NOMO-1 (cell line): ENCODE results near the gene PLA2G4B.
A peak's percentile ranks its signal among the peaks of the same experiment; 100 is the strongest.
"Not testable (repeated sequence)": the region's sequence is repeated elsewhere in the genome, so short reads cannot be mapped to it uniquely, and the experiment has no call there.

Experiments used
- DNase-seq, 2 experiments: peaks; one replicate each; lab custom pipeline; 2025; ENCODE audit not compliant: unreplicated experiment in 2 of 2; lab: John Stamatoyannopoulos, UW

The PLA2G4B gene

DNA sequence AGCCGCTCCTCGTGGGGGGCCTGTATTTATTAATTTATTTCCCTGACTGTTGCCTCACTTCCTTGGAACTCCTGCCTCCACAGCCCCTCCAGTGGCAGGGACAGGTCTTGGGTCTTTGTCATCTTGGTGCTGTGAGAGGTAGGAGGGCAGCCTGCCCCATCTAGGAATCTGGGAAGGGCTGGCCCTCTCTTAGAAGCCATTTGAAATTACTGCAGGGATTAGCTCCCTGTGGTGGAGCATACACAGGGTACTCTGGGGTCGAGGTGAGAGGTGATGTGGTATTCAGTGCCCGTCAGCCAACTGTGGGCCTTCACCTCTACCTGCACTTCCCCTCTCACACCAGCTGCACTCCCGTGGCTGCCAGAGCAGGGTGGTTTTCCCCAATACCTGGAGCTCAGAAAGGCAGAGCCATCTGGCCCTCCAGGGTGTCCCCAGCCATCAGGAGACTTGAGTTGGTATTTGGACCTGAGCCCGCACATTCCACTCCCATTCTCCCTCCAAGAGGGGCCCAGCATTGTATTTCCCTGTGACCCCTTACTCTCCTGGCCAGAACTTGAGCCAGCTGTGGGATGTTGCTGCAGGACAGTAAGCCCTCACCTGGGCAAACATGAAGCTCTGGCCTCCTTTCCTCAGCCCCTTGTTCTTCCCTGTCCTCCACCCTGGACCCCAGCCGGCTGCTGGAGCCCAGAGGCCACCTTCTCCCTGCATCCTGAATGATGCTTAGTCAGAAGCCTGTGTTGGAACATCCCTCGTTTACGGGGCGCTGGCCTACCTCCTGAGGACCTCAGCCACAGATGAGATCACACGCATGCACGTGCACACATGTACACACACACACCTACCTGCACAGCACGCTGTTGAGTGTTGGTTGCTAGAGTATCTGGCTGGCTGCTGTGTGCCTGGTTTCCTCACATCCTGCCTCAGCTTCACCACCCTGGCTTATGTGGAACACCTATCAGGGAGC, 12.8 kb upstream of the PLA2G4B start:
- DNase-seq, result no peak

DNA sequence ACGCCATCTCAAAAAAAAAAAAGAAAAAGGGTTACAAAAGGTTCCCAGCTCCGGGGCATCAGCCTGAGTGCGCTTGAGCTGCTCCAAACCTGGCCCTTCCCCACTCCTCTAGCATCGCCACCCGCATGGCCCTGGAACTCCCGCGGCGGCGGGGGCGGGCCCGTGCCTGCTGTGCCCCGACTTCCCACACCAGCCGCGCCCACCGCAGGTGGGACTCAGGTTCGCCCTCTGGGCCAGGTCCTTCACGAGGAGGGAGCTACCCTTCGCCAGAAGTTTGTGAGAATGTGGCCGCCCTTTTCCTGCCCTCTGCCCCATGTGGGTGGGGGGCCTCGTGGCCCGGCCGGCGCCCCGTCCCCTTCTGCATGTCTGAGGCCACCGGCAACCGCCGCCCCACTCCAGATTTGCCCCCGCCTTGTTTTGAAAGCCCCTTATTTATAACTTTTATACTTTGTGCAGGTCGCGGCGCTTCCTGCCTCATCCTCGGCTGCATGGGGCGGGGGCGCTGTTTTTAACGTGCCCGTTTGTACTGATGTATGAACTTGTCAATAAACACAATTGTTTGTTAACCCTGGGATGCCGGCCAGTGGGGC, 11.3 kb upstream of the PLA2G4B start:
- no peak for DNase-seq

DNA sequence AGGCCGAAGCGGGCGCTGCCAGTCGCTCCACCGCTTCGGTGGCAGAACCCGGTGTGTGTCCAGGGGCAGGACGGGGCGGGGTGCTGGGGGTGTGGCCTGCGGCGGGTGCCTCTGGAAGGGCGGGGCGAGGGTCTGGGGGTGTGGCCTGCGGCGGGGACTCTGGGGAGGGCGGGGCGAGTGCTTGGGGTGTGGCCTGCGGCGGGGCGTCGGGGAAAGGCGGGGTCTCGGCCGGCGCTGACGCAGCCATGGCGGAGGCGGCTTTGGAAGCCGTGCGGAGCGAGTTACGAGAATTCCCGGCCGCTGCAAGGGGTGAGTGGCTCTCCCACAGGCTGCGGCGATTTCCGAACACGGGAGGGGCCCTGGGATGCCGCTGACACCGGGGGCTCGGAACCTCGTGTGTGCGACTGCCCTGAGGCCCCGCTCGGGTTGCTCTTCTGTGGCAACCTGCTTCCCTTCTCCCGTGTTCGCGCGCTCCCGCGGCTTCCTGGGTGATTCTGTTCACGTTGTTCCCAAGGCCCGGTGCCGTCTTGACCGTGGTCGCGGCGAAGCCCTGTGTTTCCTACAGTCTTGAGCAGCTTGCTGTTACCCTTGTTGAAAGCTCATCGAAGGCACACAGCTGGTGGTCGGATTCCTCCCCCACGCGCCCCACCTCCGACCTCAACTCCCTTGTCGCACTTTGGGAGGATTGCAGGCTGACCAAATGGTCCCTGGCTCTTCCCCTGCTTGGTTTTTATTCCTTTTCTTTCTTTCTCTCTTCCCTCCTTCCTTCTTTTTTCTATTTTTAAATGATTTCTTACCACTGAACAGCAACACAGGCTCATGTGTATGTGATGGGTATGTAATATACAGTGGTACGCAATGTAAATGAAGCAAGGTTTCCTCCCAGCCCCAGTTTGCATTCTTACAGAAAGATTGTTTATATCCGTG, 10.5 kb upstream of the PLA2G4B start, which contains the start of gene JMJD7:
Gene JMJD7, plus strand, starts transcription at position 213 of the 927 bp plus-strand sequence. Its CDS starts 33 bp downstream, at position 246.
- DNase-seq, result peak; percentile 44 to 71

DNA sequence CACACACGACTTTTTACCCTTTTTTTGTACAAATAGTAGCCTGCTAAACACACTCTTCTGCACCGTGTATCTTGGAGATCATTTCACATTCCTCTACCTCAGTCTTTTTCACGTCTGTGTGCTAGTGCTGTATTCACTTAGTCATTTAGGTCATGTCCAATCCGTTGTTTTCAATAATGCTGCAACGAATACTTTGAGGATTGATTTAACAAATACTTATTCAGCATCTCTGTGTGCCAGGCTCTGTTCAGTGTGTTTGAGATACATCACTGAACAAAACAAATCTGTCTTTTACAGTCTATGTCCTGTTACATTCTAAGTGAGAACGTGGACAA, 9.9 kb upstream of the PLA2G4B start:
- DNase-seq, result no peak

DNA sequence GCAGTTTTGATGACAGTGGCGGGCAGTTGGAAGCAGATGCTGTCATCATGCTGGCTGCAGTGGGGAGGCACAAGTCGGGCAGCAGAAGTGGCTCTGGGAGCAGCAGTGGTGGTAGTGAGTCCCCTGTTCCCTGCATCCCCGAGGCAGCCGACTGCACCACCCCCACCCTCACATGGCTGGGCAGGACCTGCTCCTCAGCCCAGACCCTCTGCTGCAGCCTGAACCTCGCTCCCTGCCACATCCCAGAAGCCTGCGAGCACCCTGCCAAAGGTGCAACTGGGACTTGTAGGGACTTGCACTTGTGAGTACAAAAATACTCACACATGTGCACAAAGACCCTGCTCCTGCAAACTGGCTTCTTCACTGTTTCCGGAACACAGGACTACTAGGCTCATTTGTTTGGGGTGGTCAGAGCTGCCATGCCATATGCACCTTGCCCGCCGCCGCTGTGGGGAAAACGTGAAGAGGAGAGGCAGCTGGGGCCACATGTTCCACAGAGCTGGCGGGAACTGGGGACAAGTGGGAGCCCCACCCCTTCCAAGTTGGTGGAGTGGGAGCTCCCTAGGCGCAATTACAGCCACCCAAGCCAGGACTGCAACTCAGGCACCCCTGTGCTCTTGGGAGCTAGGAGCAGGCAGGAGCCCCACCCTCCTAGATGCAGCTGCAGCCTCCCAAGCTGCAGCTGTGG, 8.5 kb upstream of the PLA2G4B start:
- no peak for DNase-seq

DNA sequence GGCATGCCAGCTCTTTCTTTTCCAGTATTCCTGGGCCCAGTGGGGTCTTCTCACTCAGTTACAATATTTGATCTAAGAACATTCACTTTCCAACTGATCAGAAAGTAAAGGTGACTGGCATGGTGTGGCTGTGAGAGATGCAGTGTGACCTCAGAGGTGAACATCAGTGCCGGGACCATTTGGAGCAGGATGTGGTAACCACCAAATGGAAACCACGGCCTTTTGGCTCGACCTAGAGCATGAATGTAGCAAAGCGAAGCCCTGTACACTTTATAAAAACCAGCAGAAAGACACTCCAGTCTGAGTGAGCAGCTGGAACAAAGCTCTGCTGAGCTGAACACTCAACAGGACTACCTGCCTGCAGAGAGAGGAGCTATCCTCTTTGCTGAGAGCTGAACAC, 7.4 kb upstream of the PLA2G4B start:
- DNase-seq, result not testable (repeated sequence)

DNA sequence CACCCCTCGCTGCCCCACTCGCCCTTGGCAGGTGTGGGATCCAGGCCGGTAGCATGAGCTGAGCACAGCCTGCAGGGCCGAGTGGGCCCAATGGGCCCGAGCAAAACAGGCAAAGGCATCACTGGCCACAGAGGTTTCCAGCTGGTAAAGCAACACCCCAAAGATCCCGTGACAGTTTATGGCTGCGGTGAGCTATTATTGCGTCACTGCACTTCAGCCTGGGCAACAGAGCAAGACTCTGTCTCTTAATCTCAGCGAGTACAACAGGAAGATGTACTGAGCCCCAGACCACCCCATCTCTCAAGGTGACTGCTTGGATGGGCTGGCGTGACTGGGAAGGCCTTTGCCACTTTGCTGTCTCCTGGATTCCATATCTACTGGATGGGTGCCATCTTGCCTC, 6.4 kb upstream of the PLA2G4B start:
- no peak for DNase-seq

DNA sequence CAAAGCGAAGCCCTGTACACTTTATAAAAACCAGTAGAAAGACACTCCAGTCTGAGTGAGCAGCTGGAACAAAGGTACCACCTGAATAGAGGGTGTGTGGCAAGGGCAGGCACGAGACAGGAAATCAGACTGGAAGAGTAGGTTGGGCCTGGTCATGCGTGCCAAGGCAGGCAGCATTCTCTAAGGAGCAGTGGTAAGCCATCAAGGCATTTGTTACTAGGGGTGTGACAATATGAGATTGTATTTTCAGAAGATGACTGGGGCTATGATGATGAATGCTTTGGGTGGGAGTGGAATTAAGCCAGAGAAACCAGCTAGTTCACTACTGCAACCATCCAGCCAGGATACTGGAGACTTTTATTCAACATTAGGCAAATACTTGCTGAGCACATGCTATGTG, 5.8 kb upstream of the PLA2G4B start:
- no peak for DNase-seq

DNA sequence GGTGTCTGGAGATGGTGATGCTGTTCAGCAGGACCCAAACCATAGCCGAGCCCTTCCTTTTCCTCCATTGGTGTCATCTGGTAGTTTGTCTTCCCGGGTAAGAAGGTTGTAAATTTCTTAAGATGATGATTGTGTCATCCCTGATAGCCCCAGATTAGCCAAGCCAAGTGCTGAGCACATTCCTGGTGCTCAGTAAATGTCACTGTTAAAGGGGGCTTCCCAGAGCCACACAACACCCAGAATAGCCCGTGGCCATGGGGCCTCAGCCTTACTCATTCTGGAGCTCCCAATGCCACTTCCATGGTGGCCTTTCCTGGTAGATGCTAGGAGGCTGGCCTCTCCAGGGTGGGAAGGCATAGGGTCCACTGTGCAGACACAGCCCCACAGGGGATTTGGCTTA, 4.6 kb upstream of the PLA2G4B start:
- DNase-seq, result no peak

DNA sequence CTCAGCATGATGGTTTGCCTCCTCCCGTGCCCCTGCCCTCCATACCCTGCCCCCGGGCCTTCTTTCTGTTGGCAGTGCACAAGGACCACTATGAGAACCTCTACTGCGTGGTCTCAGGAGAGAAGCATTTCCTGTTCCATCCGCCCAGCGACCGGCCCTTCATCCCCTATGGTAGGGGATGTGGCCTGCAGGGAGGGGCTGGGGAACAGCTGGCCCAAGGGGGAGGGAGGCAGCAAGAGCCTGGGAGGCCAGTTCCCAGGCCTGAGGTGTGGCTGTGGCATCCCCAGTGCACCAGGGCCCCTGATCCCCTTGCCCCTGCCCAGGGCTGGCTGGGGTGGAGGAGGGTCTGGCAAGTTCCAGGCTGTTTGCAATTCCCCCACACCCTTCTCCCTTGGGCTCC, 2.6 kb upstream of the PLA2G4B start:
- no peak for DNase-seq

DNA sequence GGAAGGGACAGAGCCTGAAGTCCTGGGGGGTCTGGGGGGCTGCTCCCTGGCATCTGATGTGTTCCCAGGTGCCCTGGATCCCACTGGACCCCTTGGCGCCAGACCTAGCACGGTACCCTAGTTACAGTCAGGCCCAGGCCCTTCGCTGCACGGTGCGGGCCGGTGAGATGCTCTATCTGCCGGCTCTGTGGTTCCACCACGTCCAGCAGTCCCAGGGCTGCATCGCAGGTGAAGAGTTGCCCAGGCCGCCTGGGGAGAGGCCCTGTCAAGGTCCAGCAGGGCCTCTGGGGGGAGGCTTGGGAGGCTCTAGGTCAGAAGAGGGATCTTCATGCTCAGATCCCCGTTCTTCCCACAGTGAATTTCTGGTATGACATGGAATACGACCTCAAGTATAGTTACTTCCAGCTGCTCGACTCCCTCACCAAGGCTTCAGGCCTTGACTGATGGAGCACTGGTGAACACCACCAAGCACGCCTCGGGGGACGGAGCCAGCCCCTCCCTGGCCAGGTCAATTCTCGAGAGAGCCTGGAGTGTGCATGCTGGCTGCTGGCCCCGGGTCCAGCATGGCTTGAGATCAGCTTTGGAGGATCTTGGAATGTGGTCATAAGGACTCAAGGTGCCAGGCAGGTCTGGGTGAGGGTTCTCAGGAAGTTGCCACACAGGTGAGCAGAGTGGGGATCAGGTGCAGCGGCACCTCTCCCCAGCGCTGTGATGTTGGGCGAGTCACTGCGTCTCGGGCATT, 1.8 kb upstream of the PLA2G4B start:
- no peak for DNase-seq

DNA sequence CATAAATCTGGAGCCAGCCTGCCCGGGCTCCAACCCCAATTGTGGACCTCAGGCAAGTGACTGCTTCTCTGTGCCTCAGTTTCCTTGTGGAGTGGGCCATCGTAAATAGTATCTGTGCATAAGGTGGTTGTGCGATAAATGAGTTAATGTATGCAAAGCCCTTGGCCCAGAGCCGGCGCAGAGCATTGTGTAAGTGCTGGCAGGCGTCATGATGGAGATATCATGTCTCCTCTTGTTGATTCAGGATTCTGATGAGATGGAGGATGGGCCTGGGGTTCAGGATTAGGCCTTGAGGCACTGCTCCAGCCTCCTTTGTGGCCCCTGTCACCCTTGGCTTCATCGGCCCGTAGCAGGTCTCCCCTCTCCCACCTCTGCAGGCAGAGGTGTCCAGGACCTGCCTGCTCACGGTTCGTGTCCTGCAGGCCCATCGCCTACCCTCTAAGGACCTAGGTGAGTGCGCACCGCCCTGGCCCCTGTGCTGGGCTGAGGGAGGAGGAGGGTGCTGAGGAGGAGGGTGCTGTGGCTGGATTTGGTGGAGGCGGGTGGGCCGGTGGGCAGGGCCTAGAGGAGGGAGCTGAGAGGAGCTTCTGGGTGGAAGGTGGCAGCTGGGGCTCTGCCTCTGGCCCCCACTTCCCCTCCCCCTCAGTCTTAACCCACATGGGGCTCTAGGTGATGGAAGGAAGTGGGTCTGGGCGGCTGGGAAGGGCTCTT, 1.3 kb downstream of the PLA2G4B start:
- no peak for DNase-seq

DNA sequence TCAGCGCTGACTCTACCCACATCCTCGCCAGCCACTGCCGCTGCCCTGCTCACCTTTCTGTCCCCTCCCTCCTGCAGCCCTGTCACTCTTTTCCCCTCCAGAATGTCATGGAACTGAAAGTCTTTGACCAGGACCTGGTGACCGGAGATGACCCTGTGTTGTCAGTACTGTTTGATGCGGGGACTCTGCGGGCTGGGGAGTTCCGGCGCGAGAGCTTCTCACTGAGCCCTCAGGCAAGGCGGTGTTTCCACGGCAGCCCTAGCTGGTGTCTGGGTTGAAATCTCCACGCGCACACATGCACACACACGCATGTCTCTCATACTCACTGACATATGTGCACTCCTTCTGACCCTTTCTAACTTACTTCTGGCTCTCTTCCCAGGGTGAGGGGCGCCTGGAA, 2.0 kb downstream of the PLA2G4B start:
- DNase-seq, result no peak

DNA sequence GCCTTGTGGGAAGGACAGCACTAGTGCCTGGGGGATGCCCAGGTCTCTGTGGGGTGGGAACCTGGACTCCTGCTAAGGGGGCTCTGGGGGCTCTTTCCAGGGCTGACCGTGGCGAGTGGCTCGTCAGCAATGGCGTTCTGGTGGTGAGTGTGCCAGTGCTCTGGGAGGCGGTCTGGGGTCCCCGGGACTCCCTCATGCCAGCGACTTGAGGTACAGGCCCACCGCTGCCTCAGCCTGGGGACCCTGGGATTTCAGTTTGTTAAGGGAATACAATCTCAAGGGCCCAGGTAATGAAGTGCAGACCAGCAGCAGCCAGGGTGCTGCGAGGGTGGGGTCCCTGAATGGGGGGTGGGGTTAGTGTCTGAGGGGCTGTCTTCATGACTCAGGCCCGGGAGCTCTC, 2.5 kb downstream of the PLA2G4B start:
- DNase-seq, result no peak

DNA sequence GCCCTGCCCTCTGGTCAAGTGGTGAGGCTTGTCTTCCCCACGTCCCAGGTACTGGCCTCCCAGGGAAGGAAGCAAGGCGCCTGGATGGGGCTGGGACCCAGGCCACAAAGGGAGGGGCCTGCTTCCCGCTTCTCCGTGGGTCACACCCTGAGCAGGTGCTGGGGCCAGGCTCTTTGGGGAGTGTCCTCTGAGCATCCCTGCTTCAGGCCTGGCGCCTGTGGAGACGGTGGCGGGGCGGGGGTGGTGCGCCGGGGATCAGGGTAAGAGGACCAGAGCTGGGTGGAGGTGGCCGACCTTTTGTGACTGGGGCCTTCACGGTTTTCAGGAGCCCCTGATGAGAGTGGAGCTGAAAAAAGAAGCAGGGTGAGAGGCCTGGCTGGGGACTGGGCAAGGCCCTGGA, 3.6 kb downstream of the PLA2G4B start:
- DNase-seq, result no peak

DNA sequence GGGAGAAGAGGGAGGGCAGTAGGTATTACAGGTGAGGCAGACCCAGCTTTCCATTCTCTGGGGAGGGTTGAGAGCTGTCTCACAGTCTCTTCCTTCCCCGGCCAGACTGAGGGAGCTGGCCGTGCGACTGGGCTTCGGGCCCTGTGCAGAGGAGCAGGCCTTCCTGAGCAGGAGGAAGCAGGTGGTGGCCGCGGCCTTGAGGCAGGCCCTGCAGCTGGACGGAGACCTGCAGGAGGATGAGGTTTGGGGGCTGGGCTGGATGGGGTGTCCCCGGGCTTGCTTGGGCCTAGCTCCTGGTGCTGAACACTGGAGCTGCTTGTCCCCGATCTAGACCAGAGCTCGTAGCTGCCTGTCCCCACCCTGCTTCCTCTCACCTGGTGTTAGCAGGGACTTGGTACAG, 4.9 kb downstream of the PLA2G4B start:
- DNase-seq, result no peak

DNA sequence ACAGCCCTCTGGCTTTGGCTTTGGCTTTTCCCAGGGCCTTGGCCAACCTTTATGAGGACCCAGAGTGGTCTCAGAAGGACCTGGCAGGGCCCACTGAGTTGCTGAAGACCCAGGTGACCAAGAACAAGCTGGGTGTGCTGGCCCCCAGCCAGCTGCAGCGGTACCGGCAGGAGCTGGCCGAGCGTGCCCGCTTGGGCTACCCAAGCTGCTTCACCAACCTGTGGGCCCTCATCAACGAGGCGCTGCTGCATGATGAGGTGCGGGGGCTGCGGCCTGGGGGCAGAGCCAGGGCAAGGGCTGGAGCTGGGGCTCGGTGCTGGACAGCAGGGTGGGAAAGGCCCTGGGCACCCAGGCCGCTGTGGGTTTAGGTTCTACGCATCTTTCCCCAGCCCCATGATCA, 6.2 kb downstream of the PLA2G4B start:
- DNase-seq, result no peak

DNA sequence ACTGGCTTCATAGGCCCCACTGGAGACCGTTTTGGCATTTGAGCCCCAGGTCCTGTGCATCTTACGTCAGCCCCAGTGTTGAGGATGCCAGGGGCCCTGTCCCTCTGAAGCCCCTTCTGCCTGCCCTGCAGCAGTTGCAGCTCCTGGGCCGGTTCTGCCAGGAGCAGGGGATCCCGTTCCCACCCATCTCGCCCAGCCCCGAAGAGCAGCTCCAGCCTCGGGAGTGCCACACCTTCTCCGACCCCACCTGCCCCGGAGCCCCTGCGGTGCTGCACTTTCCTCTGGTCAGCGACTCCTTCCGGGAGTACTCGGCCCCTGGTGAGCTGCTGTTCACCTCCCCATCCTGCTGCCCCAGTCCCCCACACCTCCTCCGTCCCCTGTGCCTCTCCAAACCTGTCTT, 8.6 kb downstream of the PLA2G4B start:
- DNase-seq, result no peak

DNA sequence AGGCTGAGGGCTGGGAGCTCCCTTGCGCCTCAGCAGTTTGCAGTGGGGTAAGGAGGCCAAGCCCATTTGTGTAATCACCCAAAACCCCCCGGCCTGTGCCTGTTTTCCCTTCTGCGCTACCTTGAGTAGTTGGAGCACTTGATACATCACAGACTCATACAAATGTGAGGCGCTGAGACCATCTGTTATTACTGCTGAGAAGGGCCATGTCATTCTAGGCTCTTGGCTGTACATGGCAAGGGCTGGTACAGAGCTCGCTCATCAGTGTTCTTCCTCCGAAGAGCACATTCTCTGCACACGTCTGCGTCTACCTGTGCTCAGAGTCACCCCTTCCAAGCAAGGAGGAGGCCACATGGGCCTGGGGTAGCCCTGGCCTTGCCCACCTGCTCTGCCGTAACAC, 9.3 kb downstream of the PLA2G4B start:
- DNase-seq, result no peak
